GM19397 (cell line): ENCODE measurements around the gene PRR23E.

Experiments used
- ATAC-seq: cut with Tn5 transposase; IDR thresholded peaks from one replicate; pipeline ENCODE4 v1.9.1; 2021; ENCODE audit warnings: mild to moderate bottlenecking, moderate library complexity; ENCODE audit not compliant: unreplicated experiment

Gene PRR23E

GRCh38 chr3:127164615-127165014 is 28.3 kb upstream of the PRR23E start:
- ATAC-seq: no peak

- ATAC-seq: no peak
Observed at GRCh38 chr3:127165036-127165435, 27.9 kb upstream of the PRR23E start.

GRCh38 chr3:127165694-127166485 is 27.0 kb upstream of the PRR23E start:
- no peak for ATAC-seq

- ATAC-seq: no peak
Observed at GRCh38 chr3:127166501-127167065, 26.3 kb upstream of the PRR23E start.

- ATAC-seq: no peak
Observed at GRCh38 chr3:127167315-127168043, 25.5 kb upstream of the PRR23E start.

GRCh38 chr3:127168271-127168670 is 24.7 kb upstream of the PRR23E start:
- no peak for ATAC-seq

GRCh38 chr3:127170814-127171213 is 22.1 kb upstream of the PRR23E start:
- ATAC-seq: no peak

- ATAC-seq: no peak
Observed at GRCh38 chr3:127171320-127171719, 21.6 kb upstream of the PRR23E start.

- ATAC-seq: no peak
Observed at GRCh38 chr3:127171721-127172120, 21.2 kb upstream of the PRR23E start.

- no peak for ATAC-seq
Observed at GRCh38 chr3:127172211-127172610, 20.7 kb upstream of the PRR23E start.

- no peak for ATAC-seq
Observed at GRCh38 chr3:127172781-127173515, 20.0 kb upstream of the PRR23E start.

- no peak for ATAC-seq
Observed at GRCh38 chr3:127173516-127174166, 19.3 kb upstream of the PRR23E start.

- ATAC-seq: no peak
Observed at GRCh38 chr3:127174284-127174683, 18.6 kb upstream of the PRR23E start.

GRCh38 chr3:127174715-127175140 is 18.2 kb upstream of the PRR23E start:
- ATAC-seq: no peak

GRCh38 chr3:127175272-127175671 is 17.7 kb upstream of the PRR23E start:
- no peak for ATAC-seq

- ATAC-seq: no peak
Observed at GRCh38 chr3:127177226-127177625, 15.7 kb upstream of the PRR23E start.

- no peak for ATAC-seq
Observed at GRCh38 chr3:127180859-127181258, 12.1 kb upstream of the PRR23E start.

- ATAC-seq: no peak
Observed at GRCh38 chr3:127182431-127182830, 10.5 kb upstream of the PRR23E start.

- no peak for ATAC-seq
Observed at GRCh38 chr3:127182848-127183714, 9.8 kb upstream of the PRR23E start.
